ENCODE data around the gene INSM2. TPM values are rescaled to one million over a fixed set of nuclear protein-coding genes. Genes with fewer than 3 reads are reported as not detected.
A peak's percentile ranks its signal among the peaks of the same experiment; 100 is the strongest.

Gene INSM2
- total and polyA plus RNA-seq, 2 of the 13 experiments (the other 11 are each of a cell fraction or from before 2014, with no cell fraction given) = not detected

- TF ChIP-seq ZBTB25 (CRISPR knock-in tag; IDR thresholded peaks at IDR 0.05) (peak; percentile 100), PAF1 (CRISPR knock-in tag; IDR thresholded peaks at IDR 0.05) (peak; percentile 100), ZNF101 (CRISPR knock-in tag; IDR thresholded peaks at IDR 0.05; ENCODE audit: borderline replicate concordance, low read depth) (peak; percentile 100), ARNTL (CRISPR knock-in tag; IDR thresholded peaks at IDR 0.05) (peak; percentile 99), ZNF777 (CRISPR knock-in tag; IDR thresholded peaks at IDR 0.05) (peak; percentile 99), ZNF746 (CRISPR knock-in tag; IDR thresholded peaks at IDR 0.05) (peak; percentile 100), SYNCRIP (IDR thresholded peaks at IDR 0.05; ENCODE audit: insufficient read depth, low read depth, low read length) (no peak), PTBP1 (IDR thresholded peaks at IDR 0.05; ENCODE audit: low read depth, low read length, poor library complexity, severe bottlenecking) (peak; percentile 98), ZMYM3 (CRISPR knock-in tag; IDR thresholded peaks at IDR 0.05) (peak; percentile 97), PLSCR1 (CRISPR knock-in tag; IDR thresholded peaks at IDR 0.05; ENCODE audit: borderline replicate concordance) (peak; percentile 100), ZXDC (CRISPR knock-in tag; IDR thresholded peaks at IDR 0.05) (peak; percentile 100), CHD2 (IDR thresholded peaks at IDR 0.05; ENCODE audit: low read depth, low read length) (0 out of 2 replicates have a peak, but pooled peaks have one; percentile 59), MLLT10 (CRISPR knock-in tag; IDR thresholded peaks at IDR 0.05) (peak; percentile 100), ZNF616 (CRISPR knock-in tag; IDR thresholded peaks at IDR 0.05; ENCODE audit: low read depth) (peak; percentile 100), ZNF543 (CRISPR knock-in tag; IDR thresholded peaks at IDR 0.05) (peak; percentile 100), MXD3 (CRISPR knock-in tag; IDR thresholded peaks at IDR 0.05) (peak; percentile 100), ZNF703 (CRISPR knock-in tag; IDR thresholded peaks at IDR 0.05; ENCODE audit: borderline replicate concordance) (peak; percentile 100), MYC (CRISPR knock-in tag; IDR thresholded peaks at IDR 0.05; ENCODE audit: borderline replicate concordance) (peak; percentile 100), ZGPAT (CRISPR knock-in tag; IDR thresholded peaks at IDR 0.05) (peak; percentile 100), XRCC5 (optimal IDR thresholded peaks at IDR 0.05; ENCODE audit: low read length) (peak; percentile 99)
Measured at GRCh38 chr14:35534873-35535482, 1.0 kb downstream of the INSM2 start (continued).

All from HepG2 (cell line).